ENCODE data around the gene VAV2. TPM values are rescaled to one million over a fixed set of nuclear protein-coding genes. Genes with fewer than 3 reads are reported as not detected.
"Not testable (repeated sequence)": the region's sequence is repeated elsewhere in the genome, so short reads cannot be mapped to it uniquely, and the experiment has no call there.

VAV2 gene
- total RNA-seq, 1 donor from 2014 or later: 24.4 TPM

- peaks cover 11% of the 10 kb centered on the region for H3K36me3 Mint-ChIP-seq (ENCODE audit: unreplicated experiment)
- no peaks in the 10 kb centered on the region for H3K9me3 Mint-ChIP-seq (ENCODE audit: unreplicated experiment)
- DNase-seq (ENCODE audit: extremely low spot score, unreplicated experiment): no peak
- peaks cover 2% of the 10 kb centered on the region for H3K4me1 Mint-ChIP-seq (ENCODE audit: unreplicated experiment)
- no peaks in the 10 kb centered on the region for H3K27me3 Mint-ChIP-seq (ENCODE audit: unreplicated experiment)
- no peak overlapping the region for H3K27ac Mint-ChIP-seq (ENCODE audit: unreplicated experiment)
- H3K4me3 Mint-ChIP-seq (ENCODE audit: unreplicated experiment): no peak overlapping the region
- TF ChIP-seq CTCF (IDR thresholded peaks at IDR 0.05): no peak
Measured at GRCh38 chr9:133928248-133928764, 63.8 kb downstream of the VAV2 start.

- no peaks in the 10 kb centered on the region for H3K9me3 Mint-ChIP-seq (ENCODE audit: unreplicated experiment)
- H3K4me1 Mint-ChIP-seq (ENCODE audit: unreplicated experiment): peaks cover 2% of the 10 kb centered on the region
- TF ChIP-seq CTCF (IDR thresholded peaks at IDR 0.05): no peak
- no peaks in the 10 kb centered on the region for H3K27me3 Mint-ChIP-seq (ENCODE audit: unreplicated experiment)
- H3K27ac Mint-ChIP-seq (ENCODE audit: unreplicated experiment): no peak overlapping the region
- no peak for DNase-seq (ENCODE audit: extremely low spot score, unreplicated experiment)
- H3K4me3 Mint-ChIP-seq (ENCODE audit: unreplicated experiment): no peak overlapping the region
- H3K36me3 Mint-ChIP-seq (ENCODE audit: unreplicated experiment): peaks cover 9% of the 10 kb centered on the region
Measured at GRCh38 chr9:133927041-133927440, 65.1 kb downstream of the VAV2 start.

- no peak overlapping the region for H3K4me3 Mint-ChIP-seq (ENCODE audit: unreplicated experiment)
- TF ChIP-seq CTCF (IDR thresholded peaks at IDR 0.05): no peak
- H3K27me3 Mint-ChIP-seq (ENCODE audit: unreplicated experiment): no peaks in the 10 kb centered on the region
- peaks cover 2% of the 10 kb centered on the region for H3K4me1 Mint-ChIP-seq (ENCODE audit: unreplicated experiment)
- H3K9me3 Mint-ChIP-seq (ENCODE audit: unreplicated experiment): no peaks in the 10 kb centered on the region
- H3K36me3 Mint-ChIP-seq (ENCODE audit: unreplicated experiment): peaks cover 9% of the 10 kb centered on the region
- no peak for DNase-seq (ENCODE audit: extremely low spot score, unreplicated experiment)
- no peak overlapping the region for H3K27ac Mint-ChIP-seq (ENCODE audit: unreplicated experiment)
Measured at GRCh38 chr9:133926165-133926856, 65.8 kb downstream of the VAV2 start.

GRCh38 chr9:133924453-133924852 lies 67.7 kb downstream of the VAV2 start:
- Mint-ChIP-seq H3K27me3 (ENCODE audit: unreplicated experiment) (no peaks in the 10 kb centered on the region), H3K4me3 (ENCODE audit: unreplicated experiment) (no peak overlapping the region), H3K4me1 (ENCODE audit: unreplicated experiment) (peaks cover 3% of the 10 kb centered on the region), H3K9me3 (ENCODE audit: unreplicated experiment) (no peaks in the 10 kb centered on the region), H3K36me3 (ENCODE audit: unreplicated experiment) (peaks cover 8% of the 10 kb centered on the region), H3K27ac (ENCODE audit: unreplicated experiment) (no peak overlapping the region)
- no peak for DNase-seq (ENCODE audit: extremely low spot score, unreplicated experiment)
- no peak for TF ChIP-seq CTCF (IDR thresholded peaks at IDR 0.05)

GRCh38 chr9:133923608-133924007 lies 68.5 kb downstream of the VAV2 start:
- H3K4me1 Mint-ChIP-seq (ENCODE audit: unreplicated experiment); DNase-seq (ENCODE audit: extremely low spot score, unreplicated experiment); H3K27me3 Mint-ChIP-seq (ENCODE audit: unreplicated experiment); H3K36me3 Mint-ChIP-seq (ENCODE audit: unreplicated experiment); H3K4me3 Mint-ChIP-seq (ENCODE audit: unreplicated experiment); H3K9me3 Mint-ChIP-seq (ENCODE audit: unreplicated experiment); H3K27ac Mint-ChIP-seq (ENCODE audit: unreplicated experiment): not testable (repeated sequence)
